Peyer's patch (tissue), 4 donors: Measurements from ENCODE around the gene AFTPH. TPM values are rescaled to one million over a fixed set of nuclear protein-coding genes. Genes with fewer than 3 reads are reported as not detected.

ENCODE experiments used
- DNase-seq, 3 donors: peaks; one replicate each; pipeline ENCODE4 v3.0.0-alpha.2; 2017 to 2019
- H3K27ac ChIP-seq, 4 donors: fragments of 200-600 bp; sonication (generic); one replicate each; pipeline ENCODE4 v1.5.1; 2016 to 2019
- H3K27me3 ChIP-seq, 2 donors: fragments of 200-600 bp; sonication (generic); one replicate each; pipeline ENCODE4 v1.5.1; 2019
- H3K36me3 ChIP-seq, 3 donors: fragments of 200-600 bp; sonication (generic); one replicate each; pipeline ENCODE4 v1.5.1; 2016 to 2019
- H3K4me1 ChIP-seq, 4 donors: fragments of 200-600 bp; sonication (generic); one replicate each; pipeline ENCODE4 v1.5.1; 2016 to 2019
- H3K4me3 ChIP-seq, 4 donors: fragments of 200-600 bp; sonication (generic); 1 replicate in 3 of 4; 2 replicates in 1 of 4; pipeline ENCODE4 v1.5.1; 2016 to 2019; ENCODE audit warnings: mild to moderate bottlenecking in 1 of 4
- H3K9me3 ChIP-seq, 4 donors: fragments of 200-600 bp; sonication (generic); one replicate each; pipeline ENCODE4 v1.5.1; 2016 to 2019; ENCODE audit warnings: mild to moderate bottlenecking in 1 of 4
- CTCF ChIP-seq, 6 experiments: fragments of 450-650 bp in 4 of 6; fragments of 200-600 bp in 2 of 6; sonication (generic) in 1 of 6; IDR thresholded peaks; one replicate each; pipeline ENCODE4 v1.5.1; 2017 to 2019; ENCODE audit warnings: antibody characterized with exemption in 6 of 6, mild to moderate bottlenecking in 3 of 6, moderate library complexity in 1 of 6
- POLR2A ChIP-seq, 2 donors: fragments of 450-650 bp; IDR thresholded peaks; one replicate each; pipeline ENCODE4 v1.5.1; 2017; ENCODE audit warnings: antibody characterized with exemption in 2 of 2, mild to moderate bottlenecking in 2 of 2, moderate library complexity in 2 of 2
- total RNA-seq, 4 donors: library from RNA; depleted of rRNA; stranded (reverse); fragments of >200 nt; gene quantifications; one replicate each; pipeline ENCODE4 v1.1.0, GENCODE V29; 2016

Gene AFTPH
- total RNA-seq, 4 donors from 2014 or later = 41.7 to 79.0 (median 69.3) TPM

- TF ChIP-seq POLR2A (IDR thresholded peaks at IDR 0.05) (no peak), CTCF (IDR thresholded peaks at IDR 0.05) (no peak)
- Histone ChIP-seq H3K36me3 (peaks cover 0 to 24% (median 0%) of the 10 kb centered on the region in 3 donors), H3K4me3 (no peak overlapping the region), H3K27me3 (no peaks in the 10 kb centered on the region), H3K4me1 (no peaks in the 10 kb centered on the region), H3K9me3 (no peaks in the 10 kb centered on the region), H3K27ac (no peak overlapping the region)
- DNase-seq = no peak
Measured at GRCh38 chr2:64567473-64567872, 43.3 kb downstream of the AFTPH start.

- Histone ChIP-seq H3K4me3 (no peak overlapping the region), H3K27me3 (no peaks in the 10 kb centered on the region), H3K27ac (no peak overlapping the region), H3K36me3 (peaks cover 0 to 38% (median 0%) of the 10 kb centered on the region in 3 donors), H3K4me1 (no peaks in the 10 kb centered on the region), H3K9me3 (no peaks in the 10 kb centered on the region)
- DNase-seq = no peak
- no peak for TF ChIP-seq POLR2A (IDR thresholded peaks at IDR 0.05)
- no peak for TF ChIP-seq CTCF (IDR thresholded peaks at IDR 0.05)
Measured at GRCh38 chr2:64568836-64569235, 44.7 kb downstream of the AFTPH start.

- H3K36me3 ChIP-seq = peaks cover 0 to 81% (median 0%) of the 10 kb centered on the region in 3 donors
- H3K27ac ChIP-seq = no peak overlapping the region
- no peak for TF ChIP-seq CTCF (IDR thresholded peaks at IDR 0.05)
- no peak for TF ChIP-seq POLR2A (IDR thresholded peaks at IDR 0.05)
- DNase-seq = no peak
- no peak overlapping the region for H3K4me3 ChIP-seq
- H3K27me3 ChIP-seq = no peaks in the 10 kb centered on the region
- no peaks in the 10 kb centered on the region for H3K9me3 ChIP-seq
- H3K4me1 ChIP-seq = no peaks in the 10 kb centered on the region
Measured at GRCh38 chr2:64574871-64575270, 50.7 kb downstream of the AFTPH start.

- Histone ChIP-seq H3K36me3 (peaks cover 0 to 49% (median 0%) of the 10 kb centered on the region in 3 donors), H3K27ac (no peak overlapping the region), H3K27me3 (no peaks in the 10 kb centered on the region), H3K4me1 (no peaks in the 10 kb centered on the region), H3K9me3 (no peaks in the 10 kb centered on the region), H3K4me3 (no peak overlapping the region)
- no peak for TF ChIP-seq CTCF (IDR thresholded peaks at IDR 0.05)
- no peak for TF ChIP-seq POLR2A (IDR thresholded peaks at IDR 0.05)
- no peak for DNase-seq
Measured at GRCh38 chr2:64581018-64581417, 56.9 kb downstream of the AFTPH start.

- H3K9me3 ChIP-seq = no peaks in the 10 kb centered on the region
- peaks cover 0 to 41% (median 0%) of the 10 kb centered on the region in 3 donors for H3K36me3 ChIP-seq
- no peak overlapping the region for H3K27ac ChIP-seq
- H3K4me1 ChIP-seq = no peaks in the 10 kb centered on the region
- DNase-seq = no peak
- H3K4me3 ChIP-seq = no peak overlapping the region
- no peaks in the 10 kb centered on the region for H3K27me3 ChIP-seq
- no peak for TF ChIP-seq CTCF (IDR thresholded peaks at IDR 0.05)
- no peak for TF ChIP-seq POLR2A (IDR thresholded peaks at IDR 0.05)
Measured at GRCh38 chr2:64581777-64582539, 57.8 kb downstream of the AFTPH start.
